HCT116 (cell line): ENCODE measurements around the gene RAB36. TPM values are rescaled to one million over a fixed set of nuclear protein-coding genes. Genes with fewer than 3 reads are reported as not detected.

ENCODE experiments used
- ATAC-seq: fragments of 200-7000 bp; cut with Tn5 transposase; 2 replicates; pipeline ENCODE4 v1.9.1; 2020; ENCODE audit warnings: mild to moderate bottlenecking, moderate library complexity
- BruUV-seq: library from RNA; stranded (reverse); fragments of 400-500 nt; replicated peaks from 2 replicates; lab custom pipeline; 2021; lab: Mats Ljungman, UMichigan
- CTCF ChIA-PET: fragments of 300-600 bp; sonication (Branson Sonifier 250); formaldehyde crosslinking; loops from one replicate; lab custom pipeline; 2021; ENCODE audit warnings: antibody characterized with exemption; lab: Charles Lee
- POLR2A ChIA-PET: fragments of 300-600, 350-600 bp; sonication (Branson Sonifier 250); formaldehyde crosslinking; loops from one replicate; lab custom pipeline; 2021; ENCODE audit warnings: antibody characterized with exemption; lab: Charles Lee
- RAD21 ChIA-PET, 2 experiments: fragments of 300-600 bp; sonication (Branson Sonifier 250); formaldehyde crosslinking; loops; one replicate each; lab custom pipeline; 2023; ENCODE audit warnings: low total read pairs in 2 of 2; ENCODE audit not compliant: uncharacterized antibody in 2 of 2, unreplicated experiment in 2 of 2, low non-redundant PET in 1 of 2; lab: Charles Lee
- DNase-seq: peaks from one replicate; pipeline ENCODE4 v3.0.0-alpha.2; 2010; ENCODE audit warnings: low read depth, low spot score
- H2AFZ ChIP-seq: fragments of 200-600 bp; shearing (Covaris generic), sonication (generic); 2 replicates; pipeline ENCODE4 v1.6.1; 2017; ENCODE audit warnings: low read depth, mixed run types, mixed read lengths, antibody characterized with exemption, low read length; ENCODE audit not compliant: poor library complexity, severe bottlenecking
- H3K27ac ChIP-seq: 2 replicates; pipeline ENCODE4 v1.5.1; 2012; ENCODE audit warnings: low read depth, low read length
- H3K27me3 ChIP-seq: fragments of 200-600 bp; sonication (generic); 2 replicates; pipeline ENCODE4 v1.6.1; 2016; ENCODE audit warnings: mixed run types, low read length, mixed read lengths; ENCODE audit not compliant: insufficient read depth
- H3K36me3 ChIP-seq, 2 experiments: fragments of 200-500 bp in 1 of 2; fragments of 200-600 bp in 1 of 2; sonication (Bioruptor generic) in 1 of 2; sonication (generic) in 1 of 2; 2 replicates each; pipeline versions ENCODE4 v1.5.1 to v1.6.1; 2014 to 2016; ENCODE audit warnings: low read length in 2 of 2, inconsistent platforms in 1 of 2, mixed read lengths in 1 of 2, mixed run types in 1 of 2; ENCODE audit not compliant: insufficient read depth in 2 of 2, control insufficient read depth in 1 of 2
- H3K4me1 ChIP-seq, 2 experiments: fragments of 200-600 bp in 1 of 2; sonication (generic) in 1 of 2; 2 replicates each; pipeline versions ENCODE4 v1.5.1 to v1.6.1; 2012 to 2017; ENCODE audit warnings: low read length in 2 of 2, inconsistent platforms in 1 of 2, mild to moderate bottlenecking in 1 of 2, mixed read lengths in 1 of 2, mixed run types in 1 of 2, moderate library complexity in 1 of 2; ENCODE audit not compliant: insufficient read depth in 2 of 2, control insufficient read depth in 1 of 2
- H3K4me2 ChIP-seq: fragments of 200-600 bp; sonication (generic); 2 replicates; pipeline ENCODE4 v1.6.1; 2017; ENCODE audit warnings: mixed run types, low read length, mixed read lengths
- H3K4me3 ChIP-seq, 2 experiments: fragments of 200-600 bp in 1 of 2; sonication (generic) in 1 of 2; replicated peaks in 1 of 2; 2 replicates each; pipeline ENCODE4 v1.5.1; 2011 to 2016; ENCODE audit warnings: low read length in 2 of 2, control low read depth in 1 of 2, low read depth in 1 of 2, mild to moderate bottlenecking in 1 of 2, mixed read lengths in 1 of 2, mixed run types in 1 of 2
- H3K79me2 ChIP-seq: fragments of 200-600 bp; sonication (generic); 2 replicates; pipeline ENCODE4 v1.6.1; 2017; ENCODE audit warnings: mild to moderate bottlenecking, mixed run types, low read length, moderate library complexity, mixed read lengths; ENCODE audit not compliant: insufficient read depth
- H3K9ac ChIP-seq: fragments of 200-600 bp; sonication (generic); 2 replicates; pipeline ENCODE4 v1.6.1; 2016; ENCODE audit warnings: low read length, mixed read lengths
- H3K9me2 ChIP-seq: fragments of 200-600 bp; sonication (generic), shearing (Covaris generic); 2 replicates; pipeline ENCODE4 v1.6.1; 2017; ENCODE audit warnings: mixed run types, mild to moderate bottlenecking, moderate library complexity; ENCODE audit not compliant: insufficient read depth
- H3K9me3 ChIP-seq, 2 experiments: fragments of 200-500 bp in 1 of 2; fragments of 200-600 bp in 1 of 2; sonication (Bioruptor generic) in 1 of 2; sonication (generic) in 1 of 2; 2 replicates each; pipeline ENCODE4 v1.6.1; 2014 to 2017; ENCODE audit warnings: low read length in 2 of 2, mixed read lengths in 2 of 2, inconsistent platforms in 1 of 2, low read depth in 1 of 2, mild to moderate bottlenecking in 1 of 2, mixed run types in 1 of 2, moderate library complexity in 1 of 2; ENCODE audit not compliant: control insufficient read depth in 1 of 2, insufficient read depth in 1 of 2
- H4K20me1 ChIP-seq: fragments of 200-600 bp; sonication (generic), shearing (Covaris generic); 2 replicates; pipeline ENCODE4 v1.6.1; 2017; ENCODE audit warnings: mixed run types, mild to moderate bottlenecking, moderate library complexity; ENCODE audit not compliant: insufficient read depth
- CBX3 ChIP-seq: IDR thresholded peaks from 2 replicates; pipeline ENCODE4 v1.6.1; 2012; ENCODE audit warnings: low read depth
- CEBPB ChIP-seq: IDR thresholded peaks from 2 replicates; pipeline ENCODE4 v1.6.1; 2012; ENCODE audit warnings: low read depth
- EGR1 ChIP-seq: IDR thresholded peaks from 2 replicates; pipeline ENCODE4 v1.6.1; 2012; ENCODE audit warnings: low read depth
- EZH2phosphoT487 ChIP-seq: fragments of 200-600 bp; IDR thresholded peaks from 2 replicates; pipeline ENCODE4 v1.6.1; 2018; ENCODE audit warnings: antibody characterized with exemption, borderline replicate concordance
- FOSL1 ChIP-seq: IDR thresholded peaks from 2 replicates; pipeline ENCODE4 v1.6.1; 2012; ENCODE audit warnings: low read depth
- POLR2A ChIP-seq: IDR thresholded peaks from 2 replicates; pipeline ENCODE4 v1.7.0; 2011; ENCODE audit warnings: borderline replicate concordance; ENCODE audit not compliant: insufficient read depth, insufficient read length; ENCODE audit errors: extremely low read depth
- RAD21 ChIP-seq: IDR thresholded peaks from 2 replicates; pipeline ENCODE4 v1.6.1; 2012; ENCODE audit warnings: low read depth, mild to moderate bottlenecking
- SP1 ChIP-seq: IDR thresholded peaks from 2 replicates; pipeline ENCODE4 v1.6.1; 2012; ENCODE audit warnings: low read depth
- SRF ChIP-seq: IDR thresholded peaks from 2 replicates; pipeline ENCODE4 v1.6.1; 2012; ENCODE audit warnings: low read depth
- TCF7L2 ChIP-seq: IDR thresholded peaks from 2 replicates; pipeline ENCODE4 v1.7.0; 2011; ENCODE audit warnings: borderline replicate concordance, inconsistent platforms; ENCODE audit not compliant: insufficient read depth, insufficient read length; ENCODE audit errors: extremely low read depth
- ZFX ChIP-seq: fragments of 450-650 bp; IDR thresholded peaks from 2 replicates; pipeline ENCODE4 v1.6.1; 2017
- intact Hi-C: fragments of 100-400 bp; cut with micrococcal nuclease; formaldehyde crosslinking; loops from 2 replicates; pipeline ENCODE4 v1.10.0; 2022
- total RNA-seq: library from RNA; stranded (reverse); gene quantifications from one replicate; pipeline ENCODE4 v1.2.1, GENCODE V29; 2021; ENCODE audit not compliant: unreplicated experiment
- TF ChIP-seq, protein P1 (sequence below): IDR thresholded peaks from 2 replicates; pipeline ENCODE4 v1.6.1; 2011; ENCODE audit warnings: mild to moderate bottlenecking, low read length, moderate library complexity; ENCODE audit not compliant: insufficient replicate concordance; ENCODE audit errors: extremely low read depth
- TF ChIP-seq, protein P2 (sequence below), 3 experiments: fragments of 200-600 bp in 1 of 3; sonication (generic) in 1 of 3; IDR thresholded peaks in 2 of 3; conservative IDR thresholded peaks in 1 of 3; 2 replicates each; pipeline ENCODE4 v1.5.1; 2012 to 2017; ENCODE audit warnings: low read depth in 2 of 3, low read length in 2 of 3, antibody characterized with exemption in 1 of 3, borderline replicate concordance in 1 of 3, control low read depth in 1 of 3, mild to moderate bottlenecking in 1 of 3, mixed read lengths in 1 of 3, mixed run types in 1 of 3, moderate library complexity in 1 of 3; ENCODE audit not compliant: insufficient read depth in 1 of 3
- TF ChIP-seq, protein P3 (sequence below): IDR thresholded peaks from 2 replicates; pipeline ENCODE4 v1.6.1; 2012; ENCODE audit warnings: low read depth

Gene RAB36
- total RNA-seq, 1 experiment from 2014 or later: 6.1 TPM

DNA sequence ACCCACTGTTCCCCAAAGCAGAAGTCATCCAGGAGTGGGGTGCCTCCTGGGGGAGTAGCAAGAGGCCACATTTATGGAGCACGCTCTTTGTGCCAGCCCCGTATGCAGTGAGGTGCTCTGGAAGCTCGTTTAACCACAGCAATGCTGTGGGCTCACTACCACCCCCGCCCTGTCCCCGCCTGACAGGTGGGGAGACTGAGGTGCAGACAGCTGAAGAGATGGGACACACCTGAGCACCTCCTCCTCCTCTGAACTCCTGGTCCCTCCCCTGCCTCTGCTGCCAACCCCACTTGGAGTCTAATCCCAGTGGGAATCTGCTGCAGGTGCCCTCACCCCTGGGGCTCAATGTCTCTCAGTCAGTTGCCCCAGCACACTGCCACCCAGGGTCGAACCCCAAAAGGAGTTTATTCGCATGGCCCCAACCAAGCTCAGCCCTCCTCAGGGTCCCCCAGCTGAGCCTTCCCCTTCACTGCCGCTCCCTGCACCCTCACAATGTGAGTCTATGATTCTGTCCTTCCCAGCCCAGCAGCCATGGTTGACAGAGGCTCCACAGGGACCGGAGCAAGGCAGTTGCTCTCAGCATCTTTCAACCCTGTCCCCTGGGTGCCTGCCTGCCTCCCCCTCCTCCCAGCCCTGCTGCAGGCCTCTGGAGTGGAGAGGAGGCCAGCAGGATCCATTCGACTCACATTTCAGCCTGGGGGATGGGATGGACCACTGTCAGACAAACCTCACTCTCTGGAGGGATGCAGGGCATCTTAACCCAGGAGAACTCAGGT lies 21.8 kb downstream of the RAB36 start:
- Histone ChIP-seq H3K79me2 (no peaks in the 10 kb centered on the region), H3K9me3 (no peaks in the 10 kb centered on the region), H3K27ac (no peak overlapping the region), H3K4me2 (no peak overlapping the region), H3K27me3 (no peaks in the 10 kb centered on the region), H3K9ac (no peak overlapping the region), H3K4me1 (no peaks in the 10 kb centered on the region), H3K9me2 (no peaks in the 10 kb centered on the region), H3K4me3 (no peak overlapping the region), H2AFZ (no peak overlapping the region), H3K36me3 (no peaks in the 10 kb centered on the region), H4K20me1 (no peaks in the 10 kb centered on the region)
- TF ChIP-seq EGR1: no peak
- TF ChIP-seq FOSL1: no peak
- no peak for TF ChIP-seq POLR2A
- no peak for TF ChIP-seq EZH2phosphoT487
- no peak for TF ChIP-seq SP1
- TF ChIP-seq CEBPB: no peak
- TF ChIP-seq CBX3: no peak
- no peak for TF ChIP-seq SRF
- TF ChIP-seq, protein P1, sequence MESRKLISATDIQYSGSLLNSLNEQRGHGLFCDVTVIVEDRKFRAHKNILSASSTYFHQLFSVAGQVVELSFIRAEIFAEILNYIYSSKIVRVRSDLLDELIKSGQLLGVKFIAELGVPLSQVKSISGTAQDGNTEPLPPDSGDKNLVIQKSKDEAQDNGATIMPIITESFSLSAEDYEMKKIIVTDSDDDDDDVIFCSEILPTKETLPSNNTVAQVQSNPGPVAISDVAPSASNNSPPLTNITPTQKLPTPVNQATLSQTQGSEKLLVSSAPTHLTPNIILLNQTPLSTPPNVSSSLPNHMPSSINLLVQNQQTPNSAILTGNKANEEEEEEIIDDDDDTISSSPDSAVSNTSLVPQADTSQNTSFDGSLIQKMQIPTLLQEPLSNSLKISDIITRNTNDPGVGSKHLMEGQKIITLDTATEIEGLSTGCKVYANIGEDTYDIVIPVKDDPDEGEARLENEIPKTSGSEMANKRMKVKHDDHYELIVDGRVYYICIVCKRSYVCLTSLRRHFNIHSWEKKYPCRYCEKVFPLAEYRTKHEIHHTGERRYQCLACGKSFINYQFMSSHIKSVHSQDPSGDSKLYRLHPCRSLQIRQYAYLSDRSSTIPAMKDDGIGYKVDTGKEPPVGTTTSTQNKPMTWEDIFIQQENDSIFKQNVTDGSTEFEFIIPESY: no peak
- TF ChIP-seq TCF7L2: no peak
- TF ChIP-seq, protein P2, sequence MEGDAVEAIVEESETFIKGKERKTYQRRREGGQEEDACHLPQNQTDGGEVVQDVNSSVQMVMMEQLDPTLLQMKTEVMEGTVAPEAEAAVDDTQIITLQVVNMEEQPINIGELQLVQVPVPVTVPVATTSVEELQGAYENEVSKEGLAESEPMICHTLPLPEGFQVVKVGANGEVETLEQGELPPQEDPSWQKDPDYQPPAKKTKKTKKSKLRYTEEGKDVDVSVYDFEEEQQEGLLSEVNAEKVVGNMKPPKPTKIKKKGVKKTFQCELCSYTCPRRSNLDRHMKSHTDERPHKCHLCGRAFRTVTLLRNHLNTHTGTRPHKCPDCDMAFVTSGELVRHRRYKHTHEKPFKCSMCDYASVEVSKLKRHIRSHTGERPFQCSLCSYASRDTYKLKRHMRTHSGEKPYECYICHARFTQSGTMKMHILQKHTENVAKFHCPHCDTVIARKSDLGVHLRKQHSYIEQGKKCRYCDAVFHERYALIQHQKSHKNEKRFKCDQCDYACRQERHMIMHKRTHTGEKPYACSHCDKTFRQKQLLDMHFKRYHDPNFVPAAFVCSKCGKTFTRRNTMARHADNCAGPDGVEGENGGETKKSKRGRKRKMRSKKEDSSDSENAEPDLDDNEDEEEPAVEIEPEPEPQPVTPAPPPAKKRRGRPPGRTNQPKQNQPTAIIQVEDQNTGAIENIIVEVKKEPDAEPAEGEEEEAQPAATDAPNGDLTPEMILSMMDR (IDR thresholded peaks at IDR 0.05 in 2 of 3, conservative IDR thresholded peaks at IDR 0.05 in 1 of 3; ENCODE audit: borderline replicate concordance in 1 of 3, insufficient read depth in 1 of 3, low read depth in 2 of 3, low read length in 2 of 3): no peak
- TF ChIP-seq RAD21: no peak
- TF ChIP-seq, protein P3, sequence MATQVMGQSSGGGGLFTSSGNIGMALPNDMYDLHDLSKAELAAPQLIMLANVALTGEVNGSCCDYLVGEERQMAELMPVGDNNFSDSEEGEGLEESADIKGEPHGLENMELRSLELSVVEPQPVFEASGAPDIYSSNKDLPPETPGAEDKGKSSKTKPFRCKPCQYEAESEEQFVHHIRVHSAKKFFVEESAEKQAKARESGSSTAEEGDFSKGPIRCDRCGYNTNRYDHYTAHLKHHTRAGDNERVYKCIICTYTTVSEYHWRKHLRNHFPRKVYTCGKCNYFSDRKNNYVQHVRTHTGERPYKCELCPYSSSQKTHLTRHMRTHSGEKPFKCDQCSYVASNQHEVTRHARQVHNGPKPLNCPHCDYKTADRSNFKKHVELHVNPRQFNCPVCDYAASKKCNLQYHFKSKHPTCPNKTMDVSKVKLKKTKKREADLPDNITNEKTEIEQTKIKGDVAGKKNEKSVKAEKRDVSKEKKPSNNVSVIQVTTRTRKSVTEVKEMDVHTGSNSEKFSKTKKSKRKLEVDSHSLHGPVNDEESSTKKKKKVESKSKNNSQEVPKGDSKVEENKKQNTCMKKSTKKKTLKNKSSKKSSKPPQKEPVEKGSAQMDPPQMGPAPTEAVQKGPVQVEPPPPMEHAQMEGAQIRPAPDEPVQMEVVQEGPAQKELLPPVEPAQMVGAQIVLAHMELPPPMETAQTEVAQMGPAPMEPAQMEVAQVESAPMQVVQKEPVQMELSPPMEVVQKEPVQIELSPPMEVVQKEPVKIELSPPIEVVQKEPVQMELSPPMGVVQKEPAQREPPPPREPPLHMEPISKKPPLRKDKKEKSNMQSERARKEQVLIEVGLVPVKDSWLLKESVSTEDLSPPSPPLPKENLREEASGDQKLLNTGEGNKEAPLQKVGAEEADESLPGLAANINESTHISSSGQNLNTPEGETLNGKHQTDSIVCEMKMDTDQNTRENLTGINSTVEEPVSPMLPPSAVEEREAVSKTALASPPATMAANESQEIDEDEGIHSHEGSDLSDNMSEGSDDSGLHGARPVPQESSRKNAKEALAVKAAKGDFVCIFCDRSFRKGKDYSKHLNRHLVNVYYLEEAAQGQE: no peak
- TF ChIP-seq ZFX: no peak
- no peak for DNase-seq
- intact Hi-C loops: no loop called here
- POLR2A ChIA-PET: no interaction called here
- no TSS peak for BruUV-seq
- CTCF ChIA-PET: no interaction called here
- RAD21 ChIA-PET: no interaction called here
- ATAC-seq: no peak
